GM18505 (cell line): Measurements from ENCODE around the gene TFEC.
"Not testable (repeated sequence)": the region's sequence is repeated elsewhere in the genome, so short reads cannot be mapped to it uniquely, and the experiment has no call there.

Source experiments
- ATAC-seq: cut with Tn5 transposase; IDR thresholded peaks from one replicate; pipeline ENCODE4 v1.9.1; 2021; ENCODE audit not compliant: unreplicated experiment
- POLR2A ChIP-seq: IDR thresholded peaks from 4 replicates; pipeline ENCODE4 v1.6.1; 2011; ENCODE audit warnings: borderline replicate concordance; ENCODE audit not compliant: insufficient read depth, insufficient read length; ENCODE audit errors: extremely low read depth

Gene TFEC, protein sequence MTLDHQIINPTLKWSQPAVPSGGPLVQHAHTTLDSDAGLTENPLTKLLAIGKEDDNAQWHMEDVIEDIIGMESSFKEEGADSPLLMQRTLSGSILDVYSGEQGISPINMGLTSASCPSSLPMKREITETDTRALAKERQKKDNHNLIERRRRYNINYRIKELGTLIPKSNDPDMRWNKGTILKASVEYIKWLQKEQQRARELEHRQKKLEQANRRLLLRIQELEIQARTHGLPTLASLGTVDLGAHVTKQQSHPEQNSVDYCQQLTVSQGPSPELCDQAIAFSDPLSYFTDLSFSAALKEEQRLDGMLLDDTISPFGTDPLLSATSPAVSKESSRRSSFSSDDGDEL

GRCh38 chr7:116030651-116031276, at the start of gene TFEC:
TFEC (minus strand) TSS chr7:116030763; CDS start chr7:115984441, 46,322 bp downstream.
- no peak for ATAC-seq

DNA sequence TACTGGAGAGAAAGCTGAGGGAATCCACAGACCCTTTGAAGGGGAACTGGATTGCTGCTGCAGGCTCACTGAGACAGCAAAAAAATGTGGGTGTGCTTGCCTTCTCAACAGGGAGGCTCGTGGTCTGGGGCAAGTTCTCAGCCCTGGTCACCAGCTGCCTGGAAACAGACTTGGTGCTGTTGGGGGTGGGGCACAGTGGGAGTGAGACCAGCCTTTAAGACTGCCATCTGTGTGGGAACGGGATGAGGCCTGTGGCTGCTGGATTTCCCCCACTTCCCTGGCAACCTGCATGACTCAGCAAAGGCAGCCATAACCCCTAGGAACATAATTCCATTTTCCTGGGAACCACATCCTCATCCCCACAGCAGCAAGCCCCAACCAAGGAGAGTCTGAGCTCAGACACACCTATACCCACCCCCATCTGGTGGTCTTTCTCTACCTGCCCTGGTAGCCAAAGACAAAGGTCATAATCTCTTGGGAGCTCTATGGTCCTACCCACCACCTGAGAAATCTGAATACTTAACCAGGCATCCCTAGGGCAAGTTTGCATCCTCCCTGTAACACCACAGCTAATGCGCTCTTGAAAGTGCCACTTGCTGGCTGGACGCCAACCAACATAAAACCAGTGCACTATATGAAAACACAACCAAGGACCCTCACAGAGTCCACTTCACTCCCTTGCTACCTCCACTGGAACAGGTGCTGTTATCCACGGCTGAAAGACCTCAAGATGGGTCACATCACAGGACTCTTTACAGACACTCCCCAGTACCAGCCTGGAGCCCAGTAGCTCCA, 45.0 kb upstream of the TFEC start:
- no peak for TF ChIP-seq POLR2A
- ATAC-seq, result no peak

More at GRCh38 chr7:116030651-116031276, at the start of gene TFEC:
- no peak for TF ChIP-seq POLR2A

- ATAC-seq, result no peak
- TF ChIP-seq POLR2A, result no peak
Observed at GRCh38 chr7:116071629-116072028, 41.1 kb upstream of the TFEC start.

DNA sequence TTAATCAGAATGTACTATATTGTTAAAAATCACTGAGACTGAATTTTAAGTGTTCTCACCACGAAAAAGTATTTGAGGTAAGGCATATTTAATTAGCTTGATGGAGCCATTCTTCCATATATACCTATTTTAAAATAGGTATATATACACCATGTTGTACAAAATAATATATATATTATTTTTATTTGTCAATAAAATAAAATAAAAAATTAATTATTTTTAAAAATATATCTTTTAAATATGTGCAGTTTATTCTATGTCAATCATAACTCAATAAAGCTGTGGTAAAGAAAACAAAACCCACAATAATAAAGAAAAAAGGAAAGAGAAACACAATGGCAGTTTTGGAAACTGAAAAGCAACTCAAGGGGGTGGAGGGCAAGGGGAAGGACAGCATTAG, 33.6 kb upstream of the TFEC start:
- TF ChIP-seq POLR2A, result no peak
- ATAC-seq, result no peak

GRCh38 chr7:116062666-116063065, 32.1 kb upstream of the TFEC start:
- TF ChIP-seq POLR2A, result no peak
- ATAC-seq, result no peak

DNA sequence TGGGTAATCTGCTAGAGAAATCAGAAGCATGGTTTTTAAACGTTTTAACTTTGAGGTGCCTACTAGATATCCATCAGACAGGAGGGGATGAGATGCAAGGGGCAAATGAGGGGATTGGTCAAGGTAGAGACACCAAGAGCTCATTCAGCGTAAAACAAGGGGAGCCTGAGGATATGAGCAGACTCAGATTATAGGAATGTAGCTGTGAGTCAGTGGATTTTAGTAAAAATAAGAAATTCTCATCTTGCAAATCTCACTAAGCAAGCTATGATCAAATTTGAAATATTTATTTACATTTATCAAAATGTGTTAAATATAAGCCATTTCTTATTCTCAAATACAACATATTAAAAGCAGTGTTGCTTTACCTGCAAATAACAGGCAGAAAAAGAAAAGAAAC, 21.4 kb upstream of the TFEC start:
- TF ChIP-seq POLR2A, result no peak
- ATAC-seq, result no peak

DNA sequence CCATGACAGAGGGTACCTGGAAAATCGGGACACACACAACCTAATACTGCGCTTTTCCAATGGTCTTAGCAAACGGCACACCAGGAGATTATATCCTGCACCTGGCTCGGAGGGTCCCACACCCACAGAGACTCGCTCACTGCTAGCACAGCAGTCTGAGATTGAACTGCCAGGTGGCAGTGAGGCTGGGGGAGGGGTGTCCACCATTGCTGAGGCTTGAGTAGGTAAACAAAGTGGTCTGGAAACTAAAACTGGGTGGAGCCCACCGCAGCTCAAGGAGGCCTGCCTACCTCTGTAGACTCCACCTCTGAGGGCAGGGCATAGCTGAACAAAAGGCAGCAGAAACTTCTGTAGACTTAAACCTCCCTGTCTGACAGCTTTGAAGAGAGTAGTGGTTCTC, 16.7 kb upstream of the TFEC start:
- not testable (repeated sequence) for ATAC-seq

DNA sequence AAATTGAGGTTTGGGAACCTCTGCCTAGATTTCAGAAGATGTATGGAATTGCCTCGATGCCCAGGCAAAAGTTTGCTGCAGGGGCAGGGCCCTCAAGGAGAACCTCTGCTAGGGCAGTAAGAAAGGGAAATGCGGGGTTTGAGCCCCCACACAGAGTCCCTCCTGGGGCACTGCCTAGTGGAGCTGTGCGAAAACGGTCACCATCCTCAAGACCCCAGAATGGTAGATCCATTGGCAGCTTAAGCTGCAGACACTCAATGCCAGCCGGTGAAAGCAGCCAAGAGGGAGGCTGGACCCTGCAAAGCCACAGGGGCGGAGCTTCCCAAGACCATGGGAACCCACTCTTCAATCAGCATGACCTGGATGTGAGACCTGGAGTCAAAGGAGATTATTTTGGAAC, 15.0 kb upstream of the TFEC start:
- ATAC-seq, result no peak
- TF ChIP-seq POLR2A, result no peak

- TF ChIP-seq POLR2A, result no peak
- peak; percentile 99 for ATAC-seq
Observed at GRCh38 chr7:116041615-116042014, 11.1 kb upstream of the TFEC start.

- ATAC-seq, result no peak
Observed at GRCh38 chr7:116037401-116037800, 6.8 kb upstream of the TFEC start.

GRCh38 chr7:116034411-116034810, 3.8 kb upstream of the TFEC start:
- ATAC-seq, result no peak
- TF ChIP-seq POLR2A, result no peak

More at GRCh38 chr7:116037401-116037800, 6.8 kb upstream of the TFEC start:
- no peak for TF ChIP-seq POLR2A

GRCh38 chr7:116032886-116033285, 2.3 kb upstream of the TFEC start:
- no peak for TF ChIP-seq POLR2A
- ATAC-seq, result no peak

- ATAC-seq, result peak; percentile 51
- TF ChIP-seq POLR2A, result no peak
Observed at GRCh38 chr7:116028787-116029186, 1.8 kb downstream of the TFEC start.

DNA sequence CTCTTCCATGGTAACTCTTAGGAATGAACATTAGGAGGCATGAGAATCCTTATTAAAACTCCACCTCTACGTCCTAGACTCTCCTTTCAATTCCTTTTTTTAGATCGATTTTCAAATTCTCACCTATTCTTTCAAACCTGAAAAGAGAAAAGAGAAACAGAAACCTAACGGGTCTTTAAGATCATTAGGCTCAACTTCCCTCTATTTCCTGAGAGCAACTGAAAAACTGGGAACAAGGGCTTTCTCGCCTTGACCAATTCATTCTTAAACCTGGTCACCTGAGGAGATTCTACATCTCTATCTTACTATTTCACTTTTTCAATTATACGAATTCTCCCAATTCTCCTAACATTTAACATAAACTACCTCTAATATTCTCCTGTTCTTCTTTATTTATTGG, 2.8 kb downstream of the TFEC start:
- TF ChIP-seq POLR2A, result no peak
- no peak for ATAC-seq
